IPS DF 19.7 (cell line): ENCODE data around the gene SH3BGRL3.
"Not testable (repeated sequence)": the region's sequence is repeated elsewhere in the genome, so short reads cannot be mapped to it uniquely, and the experiment has no call there.

Source experiments
- DNase-seq: peaks from one replicate; pipeline ENCODE4 v3.0.0-alpha.2; 2013; ENCODE audit warnings: low read depth, low spot score

SH3BGRL3 gene

DNA sequence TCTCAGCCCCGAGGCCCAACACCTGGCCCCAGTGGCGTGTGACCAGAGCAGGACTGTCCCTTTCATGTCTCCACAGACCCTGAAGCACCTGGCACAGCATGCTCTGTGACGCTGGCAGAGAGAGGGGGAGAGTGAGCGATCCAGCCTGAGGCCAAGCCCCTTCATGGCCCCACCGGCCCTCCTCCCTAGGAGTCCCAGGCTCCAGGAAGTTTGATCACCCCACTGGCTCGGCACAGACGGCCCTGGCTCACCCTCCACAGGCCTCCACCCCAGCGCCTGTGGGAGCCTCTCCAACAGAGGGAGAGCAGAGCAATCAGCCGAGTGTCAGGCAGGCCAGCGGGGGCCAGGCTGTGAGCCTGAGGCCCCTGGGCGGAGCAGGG, 11.0 kb downstream of the SH3BGRL3 start:
- DNase-seq, result no peak

DNA sequence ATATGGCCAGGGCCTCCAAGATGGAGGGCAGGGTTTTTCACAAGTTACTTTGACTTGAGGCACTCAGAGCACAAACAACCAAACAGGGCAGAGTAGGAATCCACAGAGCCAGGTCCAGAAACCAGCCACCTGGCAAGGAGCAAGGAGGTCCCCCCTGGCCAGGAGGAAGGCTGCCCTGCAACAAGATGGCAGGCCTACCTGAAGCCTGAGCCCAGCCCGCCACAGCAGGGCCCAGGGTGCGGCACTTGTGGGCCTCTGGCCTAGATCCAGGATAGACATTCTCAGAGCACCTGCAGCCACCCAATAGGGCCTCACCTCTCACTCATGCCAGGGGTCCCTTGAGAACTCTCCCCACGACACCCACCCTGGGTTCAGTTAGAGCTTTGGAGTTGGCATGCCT, 11.5 kb downstream of the SH3BGRL3 start:
- DNase-seq, result no peak

DNA sequence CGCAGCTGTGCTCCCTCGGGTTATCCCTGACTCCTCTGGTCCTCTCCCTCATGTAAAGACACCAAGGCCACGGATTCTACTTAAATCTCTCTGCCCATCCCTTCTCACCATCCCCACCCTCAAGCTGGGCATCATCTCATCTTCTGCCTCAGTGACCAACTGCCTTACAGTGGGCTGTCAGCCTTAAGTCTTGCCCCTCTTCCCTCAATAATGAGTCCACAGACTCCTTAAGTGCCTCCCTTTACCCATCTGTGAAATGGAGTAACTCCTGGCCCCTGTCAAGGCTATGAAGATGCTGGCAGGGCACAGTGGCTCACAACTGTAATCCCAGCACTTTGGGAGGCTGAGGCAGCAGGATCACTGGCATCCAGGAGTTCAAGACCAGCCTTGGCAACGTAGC, 12.1 kb downstream of the SH3BGRL3 start:
- DNase-seq, result no peak

DNA sequence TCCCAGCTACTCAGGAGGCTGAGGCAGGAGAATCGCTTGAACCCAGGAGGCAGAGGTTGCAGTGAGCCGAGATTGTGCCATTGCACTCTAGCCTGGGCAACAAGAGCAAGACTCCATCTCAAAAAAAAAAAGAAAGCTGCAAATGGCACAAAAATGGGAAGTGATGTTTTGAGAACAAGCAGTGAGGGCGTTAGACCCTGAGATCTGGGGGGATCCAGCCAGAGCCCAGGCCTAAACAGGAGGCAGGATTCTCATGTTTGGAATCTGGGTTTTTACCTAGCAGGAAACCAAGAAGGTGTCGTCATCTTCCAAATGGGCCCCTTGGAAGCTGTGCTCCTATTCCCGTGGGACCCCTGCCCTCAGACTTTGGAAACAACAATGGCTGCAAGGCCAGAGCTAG, 12.8 kb downstream of the SH3BGRL3 start:
- not testable (repeated sequence) for DNase-seq

DNA sequence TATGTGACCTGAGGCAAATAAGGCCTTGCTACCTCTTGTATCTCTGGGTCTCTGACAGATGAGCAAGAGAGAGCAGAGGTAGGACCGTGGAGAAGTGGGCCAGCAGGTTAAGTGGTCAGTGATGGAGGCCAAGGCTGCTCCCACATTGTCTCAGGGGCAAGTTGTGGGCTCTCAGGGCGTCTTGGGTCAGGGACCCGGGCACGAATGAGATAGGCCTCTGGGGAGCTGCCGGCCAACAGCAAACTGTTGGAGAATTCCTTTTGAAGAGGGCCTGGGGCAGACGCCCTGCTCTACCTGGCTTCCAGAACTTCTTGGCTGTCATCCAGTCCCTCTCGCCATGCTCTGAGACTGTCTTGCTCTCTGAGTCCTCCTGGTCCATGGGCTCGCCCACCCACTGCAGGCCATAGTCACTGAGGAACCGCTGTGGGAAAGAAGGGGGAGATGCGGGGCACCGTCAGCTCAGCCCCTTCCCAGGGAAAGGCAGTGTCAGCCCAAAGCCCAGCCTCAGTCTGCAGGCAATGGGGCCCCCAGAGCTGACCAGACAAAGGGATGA, 14.1 kb downstream of the SH3BGRL3 start:
- DNase-seq, result no peak

DNA sequence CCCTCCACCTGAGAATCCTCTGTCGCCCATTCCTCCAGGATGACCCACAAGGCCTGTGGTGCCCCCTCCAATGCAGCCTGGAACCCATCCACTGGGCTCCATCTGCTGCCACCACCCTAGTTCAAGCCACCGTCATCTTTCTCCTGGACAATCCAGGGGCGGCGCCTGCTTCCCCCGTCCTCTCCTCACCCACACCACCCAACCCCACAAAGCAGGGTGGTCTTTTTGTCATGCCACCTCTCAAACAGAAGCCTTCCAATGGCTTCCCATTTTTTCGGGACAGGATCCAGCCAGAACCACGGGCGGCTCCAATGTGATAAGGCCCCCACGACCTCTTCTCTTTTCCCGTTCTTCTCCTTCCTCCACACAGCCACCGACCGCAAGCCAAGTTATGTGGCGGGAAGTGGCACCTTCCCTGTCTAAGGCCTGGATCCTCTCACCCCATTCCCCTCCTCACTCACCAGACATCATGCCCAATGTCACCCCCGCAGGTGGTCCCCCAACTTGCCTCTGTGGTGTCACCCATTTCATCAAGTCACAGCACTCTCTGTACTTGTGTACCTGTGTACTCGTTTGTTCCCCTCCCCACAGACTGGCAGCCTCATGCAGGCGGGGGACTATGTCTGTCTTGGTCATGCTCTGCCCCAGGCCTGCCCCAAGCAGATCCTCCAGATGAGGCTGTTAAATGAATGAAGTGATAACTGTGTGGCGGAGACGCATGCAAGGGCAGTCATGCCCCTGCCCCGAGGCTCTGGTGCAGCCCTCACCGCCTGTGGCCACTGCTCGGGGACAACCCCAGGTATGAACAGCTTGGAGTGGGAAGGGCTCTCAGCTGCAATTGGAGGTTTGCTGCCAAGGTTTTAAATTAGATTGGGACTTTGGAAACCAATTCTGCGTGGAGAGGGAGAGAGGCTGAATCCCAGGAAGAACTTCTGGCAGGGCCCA, 15.6 kb downstream of the SH3BGRL3 start:
- no peak for DNase-seq

DNA sequence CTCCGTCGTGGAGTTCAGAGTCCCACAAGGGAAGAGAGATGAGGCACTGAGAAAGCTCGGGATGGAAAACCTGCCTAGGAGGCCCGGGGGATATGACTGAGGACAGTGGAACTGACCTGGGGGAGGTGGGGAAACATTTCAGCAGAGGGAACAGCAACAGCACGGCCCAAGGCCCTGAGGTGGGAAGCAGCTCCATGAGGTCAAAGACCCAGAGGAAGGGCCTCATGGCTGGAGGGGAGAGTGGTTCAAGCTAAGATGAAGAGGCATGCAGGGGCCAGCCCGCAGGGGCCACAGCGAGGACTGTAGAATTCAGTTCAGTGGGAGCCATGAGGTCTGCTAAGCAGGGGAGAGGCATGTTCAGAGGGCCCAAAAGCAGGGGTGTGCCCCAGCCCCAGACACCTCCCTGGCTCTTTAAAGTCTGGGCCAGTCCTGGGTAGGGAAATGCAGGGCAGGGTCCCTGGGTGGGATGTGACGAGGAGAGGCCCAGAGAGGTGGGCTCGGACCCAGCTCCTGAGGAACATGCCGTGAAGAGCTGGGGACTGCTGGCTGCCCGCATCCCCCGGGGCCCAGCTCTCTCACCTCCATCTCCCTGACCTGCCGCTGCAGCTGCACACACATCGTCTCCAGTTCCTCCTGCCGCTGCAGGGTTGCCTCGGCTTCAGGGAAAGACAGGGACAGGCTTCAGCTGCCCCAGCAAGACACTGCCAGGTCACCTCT, 16.6 kb downstream of the SH3BGRL3 start:
- no peak for DNase-seq

DNA sequence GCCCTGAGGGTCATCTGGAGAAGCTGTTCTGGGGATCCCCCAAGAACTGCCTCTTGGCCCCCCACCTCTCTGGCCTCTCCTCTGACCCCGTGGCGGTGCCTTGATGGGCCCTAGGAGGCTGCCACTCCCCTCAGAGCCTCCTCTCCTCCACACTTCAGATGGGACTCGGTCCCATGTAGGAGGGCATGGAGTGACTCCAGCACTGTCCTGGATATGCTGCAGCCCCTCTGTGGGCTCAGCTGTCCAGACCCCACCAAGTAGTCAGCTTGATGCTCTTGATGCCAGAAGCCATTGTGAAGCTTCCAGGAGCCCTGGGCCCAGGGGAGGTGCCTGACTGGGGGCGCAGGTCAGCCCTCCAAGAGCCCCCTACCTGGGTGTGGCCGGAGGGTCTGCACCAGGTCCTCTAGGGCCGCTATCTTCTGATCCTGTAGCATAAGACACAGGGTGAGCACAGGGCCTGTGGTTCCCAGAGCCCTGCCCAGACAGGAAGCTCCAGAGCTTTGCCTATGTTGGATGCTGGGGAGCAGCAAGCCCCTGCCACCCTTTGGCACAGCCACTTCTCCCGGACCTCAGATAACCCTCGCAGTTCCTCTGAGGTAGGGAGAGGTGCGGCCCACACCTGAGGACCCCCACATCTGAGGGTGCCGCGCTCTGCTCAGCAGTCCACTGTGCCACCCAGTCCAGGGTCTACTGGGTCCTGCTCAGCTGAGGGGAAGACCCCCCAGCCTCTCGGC, 17.3 kb downstream of the SH3BGRL3 start:
- no peak for DNase-seq

DNA sequence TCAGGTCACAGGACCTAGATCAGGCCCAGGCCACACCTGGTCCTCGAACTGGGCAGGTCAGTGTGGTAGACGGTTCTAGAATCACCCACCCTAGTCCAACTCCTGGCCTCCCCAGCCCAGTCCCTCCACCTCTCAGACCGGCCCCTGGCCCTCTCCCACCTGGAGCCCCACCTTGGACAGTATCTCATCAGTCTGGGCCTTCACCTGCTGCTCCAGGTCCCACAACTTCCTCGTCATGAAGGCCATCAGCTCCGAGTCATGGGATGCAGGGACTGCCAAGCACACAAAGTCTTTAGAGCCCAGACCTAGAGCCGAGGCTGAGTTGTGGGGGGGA, 17.9 kb downstream of the SH3BGRL3 start:
- DNase-seq, result no peak

DNA sequence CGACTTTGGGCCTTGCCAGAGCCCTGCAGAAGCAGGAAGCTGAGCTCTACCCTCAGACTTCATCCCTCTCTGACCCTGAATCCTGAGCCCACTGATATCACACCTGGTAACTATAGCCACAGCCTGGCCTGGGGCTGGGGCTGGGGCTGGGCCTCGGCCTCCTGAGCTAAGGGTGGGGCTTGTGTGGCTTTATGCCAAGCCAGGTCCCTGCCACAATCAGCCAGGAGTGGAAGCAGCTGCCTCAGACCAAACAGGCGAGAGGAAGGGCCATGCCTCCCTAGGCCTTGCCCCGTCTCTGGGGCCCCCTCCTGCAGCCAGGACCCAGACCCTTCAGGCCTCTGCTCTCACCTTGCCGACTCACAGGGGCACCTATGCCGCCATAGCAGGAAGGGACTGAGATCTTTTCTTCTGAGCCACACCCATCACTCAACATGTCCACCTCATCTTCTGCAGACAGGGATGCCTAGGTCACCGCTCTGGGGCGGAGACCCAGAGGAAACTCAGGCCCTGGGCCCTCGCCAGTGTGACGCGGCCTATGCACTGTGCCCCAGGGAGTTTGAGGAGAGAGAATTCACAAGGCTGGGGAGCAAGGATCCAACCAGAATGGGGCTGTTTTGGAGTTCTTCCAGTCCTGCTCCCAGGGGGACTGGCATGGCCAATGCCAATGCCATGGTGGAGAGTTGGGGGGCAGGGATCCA, 20.8 kb downstream of the SH3BGRL3 start:
- DNase-seq, result no peak

DNA sequence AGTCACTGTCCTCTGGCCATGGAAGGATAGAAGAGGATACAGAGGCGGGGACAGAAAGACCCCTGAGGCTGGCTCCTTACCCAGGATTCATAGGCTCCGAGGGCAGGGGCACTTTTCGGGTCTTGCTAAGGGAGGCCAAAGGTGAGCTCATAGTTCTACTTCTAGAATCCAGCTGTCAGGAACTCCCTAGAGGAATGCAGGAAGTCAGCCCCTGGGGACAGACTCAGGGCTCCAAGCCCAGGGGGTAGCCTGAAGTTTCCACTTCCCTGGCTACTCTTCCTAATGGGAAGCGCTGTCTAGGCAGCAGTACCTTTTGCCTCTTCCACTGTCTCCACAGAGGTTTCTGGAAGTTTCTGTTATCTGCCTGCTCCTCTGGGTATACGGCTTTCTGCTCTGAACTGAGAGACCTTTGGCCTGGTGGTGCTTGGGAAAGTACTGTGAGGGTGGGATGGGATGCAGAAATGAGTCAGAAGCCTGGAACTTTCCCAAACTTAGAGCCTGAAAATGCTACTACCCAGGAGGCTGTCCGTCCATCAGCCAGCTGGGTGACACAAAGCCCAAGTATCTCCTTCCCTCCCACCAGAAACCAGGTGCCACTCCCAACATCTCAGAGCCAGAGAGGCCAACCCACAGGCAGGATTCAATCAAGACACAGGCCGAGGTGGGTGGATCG, 23.0 kb downstream of the SH3BGRL3 start:
- no peak for DNase-seq

DNA sequence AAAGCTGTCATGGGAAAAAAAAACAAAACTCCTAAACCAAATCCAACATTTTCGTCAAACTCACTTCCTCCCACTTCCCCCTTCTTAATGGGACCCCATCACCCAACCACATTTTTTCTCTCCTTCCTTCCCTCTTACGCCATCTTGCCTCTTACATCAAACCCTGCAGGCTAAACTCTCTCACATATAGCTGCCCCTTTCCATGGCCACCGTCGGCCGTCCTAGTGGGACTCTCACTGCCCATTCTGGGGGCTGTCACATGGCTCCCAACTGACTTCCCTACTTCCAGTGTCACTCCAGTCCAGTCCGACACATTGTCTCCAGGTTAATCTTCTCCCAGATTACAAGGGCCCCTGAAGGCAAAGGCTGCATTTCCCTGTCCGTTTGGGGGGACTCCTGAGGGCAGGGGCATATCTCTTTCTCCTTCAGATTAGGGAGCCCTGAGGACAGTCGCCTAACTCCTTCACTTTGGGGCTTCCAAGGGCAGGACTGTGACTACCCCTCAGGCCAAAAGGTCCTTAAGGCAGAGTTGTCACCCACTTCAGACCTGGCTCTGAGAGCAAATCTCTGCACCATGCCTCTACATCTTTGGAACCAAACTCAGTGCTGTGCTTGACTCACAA, 25.9 kb downstream of the SH3BGRL3 start:
- DNase-seq, result no peak

DNA sequence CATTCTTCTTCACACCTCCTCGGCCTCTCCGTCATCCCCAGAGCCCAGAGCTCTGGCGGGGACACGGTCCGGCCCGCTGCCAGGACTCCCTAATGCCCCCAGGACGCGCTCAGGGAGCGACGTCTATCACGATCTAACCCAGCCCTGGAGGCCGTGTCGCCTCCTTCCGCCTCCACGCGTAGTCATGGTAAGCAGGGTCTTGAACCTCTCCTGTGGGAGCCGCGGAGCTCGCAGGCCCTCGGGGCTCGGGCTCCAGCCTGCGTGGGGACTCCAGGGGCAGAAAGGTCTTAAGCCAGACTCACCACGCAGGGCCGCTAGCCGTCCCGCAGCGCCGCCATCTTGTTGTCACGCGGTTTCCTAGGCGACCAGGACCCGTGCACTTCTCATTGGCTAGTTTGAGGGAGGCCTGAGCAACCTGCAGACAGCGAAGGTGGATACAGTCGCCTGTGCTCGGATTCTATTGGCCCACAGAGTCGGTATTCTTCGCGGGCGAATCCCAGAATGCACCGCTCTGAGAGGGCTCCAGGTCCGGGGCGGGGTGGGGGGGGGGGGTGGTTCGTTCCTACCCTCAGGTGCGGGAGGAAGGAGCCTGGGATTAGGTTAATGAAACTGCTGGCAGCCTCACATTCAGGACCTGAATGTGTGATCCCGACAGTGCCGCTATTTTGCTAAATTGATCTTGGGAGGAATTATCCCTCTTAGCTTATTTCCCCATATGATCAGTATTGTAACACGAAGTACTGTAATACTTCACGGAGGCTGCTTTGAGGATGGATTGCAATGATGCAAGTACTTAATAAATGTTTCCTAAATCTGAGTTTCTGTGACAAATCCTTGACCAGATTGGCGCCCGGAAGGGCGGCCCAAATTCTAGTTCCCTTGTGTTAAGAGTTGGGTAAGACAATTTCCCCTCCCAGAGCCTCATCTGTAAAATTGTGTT, 26.7 kb downstream of the SH3BGRL3 start, which contains the start of gene UBXN11:
Gene UBXN11, minus strand, starts transcription at position 347 of the 940 bp plus-strand sequence. CDS start 3,753 bp downstream, outside the sequence.
- DNase-seq, result peak; percentile 93

DNA sequence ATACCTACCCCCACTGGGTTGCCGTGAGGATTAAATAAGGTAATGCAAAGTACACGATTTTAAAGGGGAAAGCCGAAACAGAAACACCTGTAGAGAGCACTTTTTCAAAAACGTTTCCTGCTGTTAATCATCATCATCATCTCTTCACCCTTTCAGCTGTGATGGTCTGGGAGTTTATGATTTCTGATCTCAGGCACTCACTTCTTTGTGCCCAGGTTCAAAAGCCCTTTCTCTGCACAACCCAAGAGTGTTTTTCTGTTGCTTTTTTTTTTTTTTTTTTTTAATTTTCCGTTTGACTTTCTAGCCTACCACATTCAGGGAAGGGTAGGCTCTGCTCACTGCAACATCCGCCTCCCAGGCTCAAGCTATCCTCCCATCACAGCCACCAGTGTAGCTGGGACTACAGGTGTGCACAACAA, 27.5 kb downstream of the SH3BGRL3 start:
- no peak for DNase-seq

DNA sequence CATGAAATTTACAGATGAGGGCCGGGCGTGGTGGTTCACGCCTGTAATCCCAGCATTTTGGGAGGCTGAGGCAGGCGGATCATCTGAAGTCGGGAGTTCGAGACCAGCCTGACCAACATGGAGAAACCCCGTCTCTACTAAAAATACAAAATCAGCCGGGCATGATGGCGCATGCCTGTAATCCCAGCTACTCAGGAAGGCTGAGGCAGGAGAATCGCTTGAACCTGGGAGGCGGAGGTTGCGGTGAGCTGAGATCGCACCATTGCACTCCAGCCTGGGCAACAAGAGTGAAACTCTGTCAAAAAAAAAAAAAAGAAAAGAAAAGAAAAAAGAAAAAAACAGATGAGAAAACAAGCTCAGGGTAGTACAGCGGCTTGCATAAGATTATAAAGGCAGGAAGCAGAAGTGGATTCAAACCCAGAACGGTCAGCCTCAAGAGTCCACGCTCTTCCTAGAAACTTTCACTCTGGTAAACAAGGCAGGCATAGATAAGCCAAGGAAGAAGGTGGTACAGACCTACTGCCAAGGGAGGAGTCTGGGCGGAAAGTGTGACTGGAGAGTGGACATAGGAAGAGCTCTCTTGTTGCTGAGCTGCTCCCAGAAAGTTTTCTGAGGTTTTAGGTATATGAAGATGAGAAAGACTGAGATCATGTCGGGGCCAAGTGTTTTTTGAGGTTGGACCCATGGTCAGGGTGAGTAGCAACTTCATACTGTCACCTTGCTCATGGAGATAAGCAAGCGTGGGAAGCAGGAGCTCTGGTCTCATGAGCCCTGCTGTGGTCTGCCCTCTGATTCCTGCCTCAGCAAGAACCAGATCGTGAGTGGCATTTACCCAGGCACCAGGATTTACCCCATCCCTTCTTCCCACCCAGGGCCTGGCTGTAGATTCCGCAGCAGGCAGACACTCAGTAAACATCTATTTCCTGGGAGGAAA, 28.3 kb downstream of the SH3BGRL3 start:
- DNase-seq, result not testable (repeated sequence)

DNA sequence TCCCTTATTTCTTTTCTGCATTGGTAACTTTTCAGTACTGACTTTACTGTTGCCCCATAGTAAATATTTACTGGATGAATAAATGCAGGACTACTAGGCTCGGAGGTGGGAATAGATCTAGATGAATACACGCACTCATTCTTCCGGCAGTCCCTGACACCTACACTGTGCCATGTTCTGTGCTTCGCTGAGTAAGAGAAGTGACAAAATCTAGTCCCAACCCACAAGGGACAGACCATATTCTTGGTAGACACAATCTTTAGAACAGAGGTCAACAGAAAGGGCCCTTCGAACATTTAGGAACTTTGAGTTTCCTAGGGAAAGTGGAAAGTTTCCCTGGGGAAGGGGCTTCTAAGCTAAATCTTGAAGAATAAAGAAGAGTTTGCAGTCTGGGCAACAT, 34.6 kb downstream of the SH3BGRL3 start:
- DNase-seq, result no peak

DNA sequence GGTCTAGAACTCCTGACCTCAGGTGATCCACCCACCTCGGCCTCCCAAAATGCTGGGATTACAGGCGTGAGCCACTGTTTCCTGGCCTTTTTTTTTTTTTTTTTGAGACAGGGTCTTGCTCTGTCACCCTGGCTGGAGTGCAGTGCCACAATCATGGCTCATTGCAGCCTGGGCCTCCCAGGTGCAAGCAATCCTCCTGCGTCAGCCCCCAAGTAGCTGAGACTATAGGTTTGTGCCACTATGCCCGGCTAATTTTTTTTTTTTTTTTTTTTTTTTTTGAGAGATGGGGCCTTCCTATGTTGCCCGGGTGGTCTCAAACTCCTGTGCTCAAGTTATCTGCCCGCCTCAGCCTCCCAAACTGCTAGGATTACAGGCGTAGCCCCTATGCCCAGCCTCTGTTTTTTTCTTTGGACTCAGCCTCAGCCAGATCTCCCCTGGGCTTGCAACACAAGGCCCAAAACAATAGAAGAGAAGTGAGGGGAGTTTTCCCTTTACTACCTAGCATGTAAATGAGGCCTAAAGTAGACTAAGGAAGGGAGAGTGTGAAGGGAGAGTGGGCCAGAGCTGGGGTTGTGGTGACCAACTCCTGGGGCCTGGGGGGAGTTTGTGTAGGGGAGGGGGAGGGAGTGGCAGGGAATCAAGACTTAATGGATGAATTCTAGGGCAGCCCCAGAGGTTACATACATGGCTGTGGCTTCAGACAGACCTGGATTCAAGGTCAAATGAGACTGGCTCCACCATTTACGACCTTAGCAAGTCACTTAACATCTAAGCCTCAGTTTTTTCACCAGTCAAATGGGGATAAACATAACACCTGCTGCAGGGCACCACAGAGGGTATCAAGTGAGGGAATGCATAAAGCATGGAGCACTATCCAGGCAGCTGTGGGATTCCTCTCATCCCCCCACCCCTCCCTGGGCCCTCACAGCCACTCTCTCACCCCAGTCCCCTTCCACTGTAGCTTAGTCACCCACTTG, 36.3 kb downstream of the SH3BGRL3 start:
- no peak for DNase-seq
